ENCODE data around the gene LGR4. TPM values are rescaled to one million over a fixed set of nuclear protein-coding genes. Genes with fewer than 3 reads are reported as not detected.

The LGR4 gene
- total and polyA plus RNA-seq, 2 of the 13 experiments (the other 11 are each of a cell fraction or from before 2014, with no cell fraction given) = 42.1 to 68.7 TPM

GRCh38 chr11:27420722-27421572, 51.6 kb downstream of the LGR4 start:
- H3K4me1 ChIP-seq (ENCODE audit: insufficient read depth, low read length) = peaks cover 66% of the 10 kb centered on the region
- TF ChIP-seq TBX2 (CRISPR knock-in tag; IDR thresholded peaks at IDR 0.05; ENCODE audit: borderline replicate concordance) (no peak), CEBPG (CRISPR knock-in tag; IDR thresholded peaks at IDR 0.05) (peak; percentile 31; the same call in 1 of the 2 replicates), CEBPB (IDR thresholded peaks at IDR 0.05; ENCODE audit: borderline replicate concordance, low read depth, low read length) (peak; percentile 24; the same call in 1 of the 2 replicates)
- intact Hi-C loops (cut with micrococcal nuclease; ENCODE audit: unreplicated experiment) = no loop called here
- ChIA-PET CTCF (ENCODE audit: low intra/inter-chr PET ratio, low total read pairs) (no interaction called here), POLR2A (interaction anchor here (1.1 to 1.2 kb wide), 2 partner anchors 18 to 25 kb away, joined by 3 read pairs; no protein-coding TSS in a partner anchor)
- H2AFZ ChIP-seq (ENCODE audit: low read length) = no peak overlapping the region
- H3K27me3 ChIP-seq (ENCODE audit: control insufficient read depth in 1 of 2, insufficient read depth in 2 of 2, low read length in 2 of 2) = no peaks in the 10 kb centered on the region
- peaks cover 98% of the 10 kb centered on the region for H3K79me2 ChIP-seq (ENCODE audit: insufficient read depth, low read length)
- no peak for DNase-seq (ENCODE audit: low spot score)
- no peak for ATAC-seq
- no peak overlapping the region for H3K9ac ChIP-seq (ENCODE audit: insufficient read depth, low read depth, low read length)
- no TSS peak for BruUV-seq (replicated peaks)
- peaks cover 46% of the 10 kb centered on the region for H4K20me1 ChIP-seq (ENCODE audit: insufficient read depth, low read length)
- no peak for FAIRE-seq
- no peak overlapping the region for H3K27ac ChIP-seq (ENCODE audit: extremely low read length, insufficient read depth, low read length)
- no peak overlapping the region for H3K4me2 ChIP-seq (ENCODE audit: low read depth, low read length)
- 94% methylated on average over 4 of the region's 4 CpGs for WGBS (ENCODE audit: low lambda C conversion rate)
- H3K36me3 ChIP-seq (replicated peaks in 1 of 2; ENCODE audit: control insufficient read depth in 1 of 2, insufficient read depth in 2 of 2, low read length in 2 of 2) = no peaks in the 10 kb centered on the region; a peak in 1 of 5 replicates
- no peaks in the 10 kb centered on the region for H3K9me3 ChIP-seq (ENCODE audit: low read length)
- no peak overlapping the region for H3K4me3 ChIP-seq (replicated peaks in 1 of 3; ENCODE audit: insufficient read depth in 1 of 3, low read depth in 2 of 3, low read length in 3 of 3)
- in situ Hi-C loops (cut with HindIII; ENCODE audit: extremely low pct_ligation_motif_present, low pct_unique_long_range_greater_than_20kb) = no loop called here

DNA sequence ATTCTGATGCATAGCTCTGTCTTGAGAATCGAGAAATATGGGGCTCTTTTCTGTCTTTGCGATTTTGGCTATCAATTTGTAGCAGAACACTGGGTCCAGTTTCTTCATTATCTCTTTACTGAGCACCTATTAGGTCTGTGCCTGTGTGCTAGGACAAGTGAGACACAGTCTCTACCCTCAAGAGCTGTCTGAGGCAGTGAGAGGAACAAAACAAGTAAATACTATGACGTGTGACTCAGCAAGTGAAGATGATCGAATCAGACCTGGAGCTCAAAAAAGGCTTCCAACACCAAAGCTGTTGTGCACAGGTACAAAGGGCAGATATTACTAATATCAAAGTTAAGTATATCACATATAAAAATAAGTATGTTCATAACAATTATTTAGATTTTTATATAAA, 52.4 kb downstream of the LGR4 start:
- Histone ChIP-seq H3K27me3 (ENCODE audit: control insufficient read depth in 1 of 2, insufficient read depth in 2 of 2, low read length in 2 of 2) (no peaks in the 10 kb centered on the region), H3K4me3 (replicated peaks in 1 of 3; ENCODE audit: insufficient read depth in 1 of 3, low read depth in 2 of 3, low read length in 3 of 3) (no peak overlapping the region), H3K9ac (ENCODE audit: insufficient read depth, low read depth, low read length) (no peak overlapping the region), H3K4me2 (ENCODE audit: low read depth, low read length) (no peak overlapping the region), H2AFZ (ENCODE audit: low read length) (no peak overlapping the region), H3K79me2 (ENCODE audit: insufficient read depth, low read length) (peaks cover 98% of the 10 kb centered on the region), H3K4me1 (ENCODE audit: insufficient read depth, low read length) (peaks cover 66% of the 10 kb centered on the region), H3K36me3 (replicated peaks in 1 of 2; ENCODE audit: control insufficient read depth in 1 of 2, insufficient read depth in 2 of 2, low read length in 2 of 2) (no peaks in the 10 kb centered on the region; a peak in 1 of 5 replicates), H3K9me3 (ENCODE audit: low read length) (no peaks in the 10 kb centered on the region), H3K27ac (ENCODE audit: extremely low read length, insufficient read depth, low read length) (no peak overlapping the region), H4K20me1 (ENCODE audit: insufficient read depth, low read length) (peaks cover 54% of the 10 kb centered on the region)
- in situ Hi-C loops (cut with HindIII; ENCODE audit: extremely low pct_ligation_motif_present, low pct_unique_long_range_greater_than_20kb) (no loop called here), intact Hi-C loops (cut with micrococcal nuclease; ENCODE audit: unreplicated experiment) (no loop called here)
- ATAC-seq (no peak), DNase-seq (ENCODE audit: low spot score) (no peak), FAIRE-seq (no peak)
- 95% methylated on average over 4 of the region's 4 CpGs for WGBS (ENCODE audit: low lambda C conversion rate)
- ChIA-PET CTCF (ENCODE audit: low intra/inter-chr PET ratio, low total read pairs) (no interaction called here), POLR2A (interaction anchor here (1.1 kb wide), 1 partner anchor 25 kb away, joined by 3 read pairs; no protein-coding TSS in a partner anchor)
- no TSS peak for BruUV-seq (replicated peaks)
- TF ChIP-seq ZNF124 (CRISPR knock-in tag; IDR thresholded peaks at IDR 0.05) (no peak), KLF12 (CRISPR knock-in tag; IDR thresholded peaks at IDR 0.05; ENCODE audit: borderline replicate concordance) (no peak), FLYWCH1 (CRISPR knock-in tag; IDR thresholded peaks at IDR 0.05) (no peak), ZNF326 (CRISPR knock-in tag; IDR thresholded peaks at IDR 0.05; ENCODE audit: borderline replicate concordance) (no peak), PBX3 (CRISPR knock-in tag; IDR thresholded peaks at IDR 0.05; ENCODE audit: borderline replicate concordance) (no peak), CC2D1A (CRISPR knock-in tag; IDR thresholded peaks at IDR 0.05) (no peak), ATF7-NPFF (CRISPR knock-in tag; IDR thresholded peaks at IDR 0.05; ENCODE audit: low read depth) (no peak), NR3C1 (CRISPR knock-in tag; IDR thresholded peaks at IDR 0.05) (no peak), MZF1 (CRISPR knock-in tag; IDR thresholded peaks at IDR 0.05; ENCODE audit: borderline replicate concordance) (no peak), KAT2B (IDR thresholded peaks at IDR 0.05; ENCODE audit: borderline replicate concordance, low read depth, low read length) (no peak), RNF2 (conservative IDR thresholded peaks at IDR 0.05; ENCODE audit: low read depth) (no peak)
- TF ChIP-seq, protein P1, sequence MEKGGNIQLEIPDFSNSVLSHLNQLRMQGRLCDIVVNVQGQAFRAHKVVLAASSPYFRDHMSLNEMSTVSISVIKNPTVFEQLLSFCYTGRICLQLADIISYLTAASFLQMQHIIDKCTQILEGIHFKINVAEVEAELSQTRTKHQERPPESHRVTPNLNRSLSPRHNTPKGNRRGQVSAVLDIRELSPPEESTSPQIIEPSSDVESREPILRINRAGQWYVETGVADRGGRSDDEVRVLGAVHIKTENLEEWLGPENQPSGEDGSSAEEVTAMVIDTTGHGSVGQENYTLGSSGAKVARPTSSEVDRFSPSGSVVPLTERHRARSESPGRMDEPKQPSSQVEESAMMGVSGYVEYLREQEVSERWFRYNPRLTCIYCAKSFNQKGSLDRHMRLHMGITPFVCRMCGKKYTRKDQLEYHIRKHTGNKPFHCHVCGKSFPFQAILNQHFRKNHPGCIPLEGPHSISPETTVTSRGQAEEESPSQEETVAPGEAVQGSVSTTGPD (CRISPR knock-in tag; IDR thresholded peaks at IDR 0.05) = no peak

Measured in HepG2 (cell line).